Right ventricle myocardium superior (tissue), 1 donor: ENCODE results near the gene SYK. TPM values are rescaled to one million over a fixed set of nuclear protein-coding genes. Genes with fewer than 3 reads are reported as not detected.

Experiments used
- ATAC-seq: fragments of 200-7000 bp; cut with Tn5 transposase; one replicate; pipeline ENCODE4 v1.9.1; 2020; ENCODE audit warnings: mild to moderate bottlenecking; ENCODE audit not compliant: poor library complexity
- DNase-seq: peaks from one replicate; pipeline ENCODE4 v3.0.0-alpha.2; 2020
- intact Hi-C: fragments of 100-400 bp; cut with DNase I; formaldehyde crosslinking; loops from one replicate; pipeline ENCODE4 v1.11.2; 2022
- total RNA-seq: library from RNA; stranded (reverse); fragmentation: NEBNext Ultra II Directional; extraction: Animal tissue kit (Norgen Biotek cat#: 25700); gene quantifications from one replicate; pipeline ENCODE4 v1.2.1, GENCODE V29; 2021
- donor health status: DM: no; HTN: yes; CAD: no; lungs with severe emphysema.

Gene SYK
- total RNA-seq, 1 donor from 2014 or later = 6.5 TPM

- intact Hi-C loops = no loop called here
- ATAC-seq (no peak), DNase-seq (no peak)
These were observed 40.0 kb downstream of the SYK start for GRCh38 chr9:90841615-90842014.

- ATAC-seq = no peak
- intact Hi-C loops = no loop called here
- no peak for DNase-seq
These were observed 40.7 kb downstream of the SYK start for GRCh38 chr9:90842176-90842777.

- DNase-seq (peak; percentile 39), ATAC-seq (no peak)
- intact Hi-C loops = no loop called here
These were observed 41.4 kb downstream of the SYK start for GRCh38 chr9:90842996-90843395.

- ATAC-seq (no peak), DNase-seq (no peak)
- intact Hi-C loops = no loop called here
These were observed 41.9 kb downstream of the SYK start for GRCh38 chr9:90843525-90843924.

GRCh38 chr9:90844326-90844725, 42.7 kb downstream of the SYK start:
- DNase-seq = no peak
- intact Hi-C loops = no loop called here
- no peak for ATAC-seq

GRCh38 chr9:90846770-90847419, 45.3 kb downstream of the SYK start:
- DNase-seq (no peak), ATAC-seq (peak; percentile 61)
- intact Hi-C loops = no loop called here

GRCh38 chr9:90847971-90848370, 46.4 kb downstream of the SYK start:
- ATAC-seq (no peak), DNase-seq (no peak)
- intact Hi-C loops = no loop called here

GRCh38 chr9:90848866-90849265, 47.2 kb downstream of the SYK start:
- DNase-seq = no peak
- intact Hi-C loops = no loop called here
- ATAC-seq = no peak

GRCh38 chr9:90851444-90851843, 49.8 kb downstream of the SYK start:
- ATAC-seq (no peak), DNase-seq (no peak)
- intact Hi-C loops = no loop called here

GRCh38 chr9:90853945-90854344, 52.3 kb downstream of the SYK start:
- DNase-seq (no peak), ATAC-seq (no peak)
- intact Hi-C loops = no loop called here

- DNase-seq = no peak
- ATAC-seq = no peak
- intact Hi-C loops = no loop called here
These were observed 53.1 kb downstream of the SYK start for GRCh38 chr9:90854637-90855175.

GRCh38 chr9:90855208-90855902, 53.7 kb downstream of the SYK start:
- DNase-seq (no peak), ATAC-seq (no peak)
- intact Hi-C loops = no loop called here

- ATAC-seq = no peak
- DNase-seq = no peak
- intact Hi-C loops = no loop called here
These were observed 55.5 kb downstream of the SYK start for GRCh38 chr9:90857091-90857490.

GRCh38 chr9:90857855-90858254, 56.2 kb downstream of the SYK start:
- DNase-seq = no peak
- ATAC-seq = no peak
- intact Hi-C loops = no loop called here

- ATAC-seq (peak; percentile 63), DNase-seq (no peak)
- intact Hi-C loops = no loop called here
These were observed 56.9 kb downstream of the SYK start for GRCh38 chr9:90858457-90858901.

- DNase-seq (no peak), ATAC-seq (no peak)
- intact Hi-C loops = no loop called here
These were observed 58.8 kb downstream of the SYK start for GRCh38 chr9:90860382-90860781.

- intact Hi-C loops = no loop called here
- ATAC-seq (peak; percentile 38), DNase-seq (no peak)
These were observed 59.2 kb downstream of the SYK start for GRCh38 chr9:90860826-90861225.

GRCh38 chr9:90861380-90861779, 59.8 kb downstream of the SYK start:
- DNase-seq = no peak
- intact Hi-C loops = no loop called here
- no peak for ATAC-seq

- intact Hi-C loops = no loop called here
- DNase-seq (no peak), ATAC-seq (no peak)
These were observed 60.5 kb downstream of the SYK start for GRCh38 chr9:90861826-90862740.
